NCI-H1694 (cell line): ENCODE measurements around the gene C19orf44.
"Not testable (repeated sequence)": the region's sequence is repeated elsewhere in the genome, so short reads cannot be mapped to it uniquely, and the experiment has no call there.

Source experiments
- DNase-seq: peaks from one replicate; lab custom pipeline; 2025; lab: John Stamatoyannopoulos, UW

Gene C19orf44

GRCh38 chr19:16467581-16467980 is 28.6 kb upstream of the C19orf44 start:
- no peak for DNase-seq

- DNase-seq: no peak
Observed at GRCh38 chr19:16470541-16470910, 25.7 kb upstream of the C19orf44 start.

- DNase-seq: no peak
Observed at GRCh38 chr19:16470911-16471811, 25.0 kb upstream of the C19orf44 start.

DNA sequence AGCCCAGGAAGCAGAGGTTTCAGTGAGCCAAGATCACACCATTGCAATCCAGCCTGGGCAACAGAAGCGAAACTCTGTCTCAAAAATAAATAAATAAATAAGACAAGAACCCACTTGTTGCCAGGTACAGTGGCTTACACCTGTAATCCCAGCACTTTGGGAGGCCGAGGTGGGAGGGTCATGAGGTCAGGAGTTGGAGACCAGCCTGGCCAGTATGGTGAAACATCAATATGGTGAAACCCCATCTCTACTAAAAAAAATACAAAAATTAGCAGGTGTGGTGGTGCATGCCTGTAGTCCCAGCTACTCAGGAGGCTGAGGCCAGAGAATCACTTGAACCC is 23.7 kb upstream of the C19orf44 start:
- DNase-seq: not testable (repeated sequence)

- DNase-seq: no peak
Observed at GRCh38 chr19:16472992-16473391, 23.2 kb upstream of the C19orf44 start.

DNA sequence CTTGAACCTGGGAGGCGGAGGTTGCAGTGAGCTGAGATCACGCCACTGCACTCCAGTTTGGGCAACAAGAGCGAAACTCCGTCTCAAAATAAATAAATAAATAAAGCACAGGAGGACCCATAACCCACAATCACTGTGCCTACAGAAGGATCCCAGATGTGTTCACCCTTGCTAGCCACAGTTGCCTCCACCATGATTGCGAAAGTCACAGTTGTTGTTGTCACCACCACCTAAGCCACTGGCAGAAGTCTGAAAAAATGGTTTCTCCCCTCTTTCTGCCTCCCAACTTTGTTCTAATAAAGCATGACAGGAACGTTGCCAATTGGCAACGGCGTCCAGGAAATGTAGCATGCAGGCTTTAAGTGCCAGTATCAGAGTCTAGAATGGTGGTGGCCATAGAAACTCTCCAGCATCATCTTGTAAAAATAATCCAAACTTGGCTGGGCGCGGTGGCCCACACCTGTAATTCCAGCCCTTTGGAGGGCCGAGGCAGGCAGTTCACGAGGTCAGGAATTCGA is 22.3 kb upstream of the C19orf44 start:
- DNase-seq: no peak

DNA sequence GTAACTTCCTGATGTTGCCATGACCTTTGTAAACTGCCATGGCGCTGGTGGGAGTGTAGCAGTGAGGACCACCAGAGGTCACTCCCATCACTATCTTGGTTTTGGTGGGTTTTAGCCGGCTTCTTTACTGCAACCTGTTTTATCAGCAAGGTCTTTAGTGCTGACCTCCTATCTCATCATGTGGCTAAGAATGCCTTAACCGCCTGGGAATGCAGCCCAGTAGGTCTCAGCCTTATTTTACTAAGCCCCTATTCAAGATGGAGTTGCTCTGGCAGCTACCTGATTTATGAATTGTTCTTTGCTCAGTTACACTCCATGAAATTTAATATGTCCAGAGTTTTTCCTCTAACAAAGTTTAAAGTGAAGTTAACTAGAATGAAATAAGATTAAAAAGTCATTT is 19.8 kb upstream of the C19orf44 start:
- DNase-seq: no peak

- DNase-seq: no peak
Observed at GRCh38 chr19:16477311-16477710, 18.9 kb upstream of the C19orf44 start.

DNA sequence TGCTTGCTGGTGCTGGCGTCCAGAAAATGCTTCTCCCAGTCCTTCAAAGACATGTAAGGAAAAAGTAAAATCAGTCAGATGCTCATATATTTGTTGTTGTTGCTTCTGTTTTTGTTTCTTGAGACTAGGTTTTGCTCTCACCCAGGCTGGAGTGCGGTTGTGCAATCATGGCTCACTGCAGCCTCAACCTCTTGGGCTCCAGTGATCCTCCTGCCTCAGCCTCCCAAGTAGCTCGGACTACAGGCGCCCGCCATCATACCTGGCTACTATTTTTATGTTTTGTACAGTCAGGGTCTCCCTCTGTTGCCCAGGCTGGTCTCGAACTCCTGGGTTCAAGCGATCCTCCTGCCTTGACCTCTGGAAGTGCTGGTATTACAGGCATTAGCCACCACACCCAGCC is 13.4 kb upstream of the C19orf44 start:
- DNase-seq: no peak

DNA sequence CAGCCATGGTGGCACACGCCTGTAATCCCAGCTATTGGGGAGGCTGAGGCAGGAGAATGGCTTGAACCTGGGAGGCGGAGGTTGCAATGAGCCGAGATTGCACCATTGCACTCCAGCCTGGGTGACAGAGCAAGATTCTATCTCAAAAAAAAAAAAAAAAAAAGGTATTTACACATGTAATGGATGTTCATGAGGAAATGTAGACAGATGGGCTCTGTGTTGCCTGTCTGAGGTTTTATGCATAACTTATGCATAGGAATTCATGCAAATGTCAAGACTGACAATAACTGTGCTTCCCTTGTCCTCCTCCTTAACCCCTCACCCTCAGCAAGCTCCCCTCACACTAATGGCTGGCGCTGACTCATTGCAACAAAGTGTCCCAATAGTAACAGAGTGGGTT is 9.7 kb upstream of the C19orf44 start:
- not testable (repeated sequence) for DNase-seq

DNA sequence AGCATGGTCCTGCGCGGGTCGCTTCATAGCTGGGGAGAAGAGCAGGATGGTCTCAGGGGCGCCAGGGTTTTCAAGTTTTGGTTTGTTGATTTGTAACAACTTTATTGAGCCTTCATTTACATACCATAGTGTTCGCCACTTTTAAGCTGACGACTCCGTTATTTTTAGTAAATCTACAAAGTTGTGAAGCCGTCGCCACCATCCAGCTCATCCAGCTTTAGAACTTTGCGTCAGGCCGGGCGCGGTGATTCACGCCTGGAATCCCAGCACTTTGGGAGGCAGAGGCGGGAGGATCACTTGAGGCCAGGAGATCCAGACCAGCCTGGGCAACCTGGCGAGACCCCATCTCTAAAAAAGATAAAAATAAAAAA is 404 bp downstream of the C19orf44 start:
- no peak for DNase-seq

DNA sequence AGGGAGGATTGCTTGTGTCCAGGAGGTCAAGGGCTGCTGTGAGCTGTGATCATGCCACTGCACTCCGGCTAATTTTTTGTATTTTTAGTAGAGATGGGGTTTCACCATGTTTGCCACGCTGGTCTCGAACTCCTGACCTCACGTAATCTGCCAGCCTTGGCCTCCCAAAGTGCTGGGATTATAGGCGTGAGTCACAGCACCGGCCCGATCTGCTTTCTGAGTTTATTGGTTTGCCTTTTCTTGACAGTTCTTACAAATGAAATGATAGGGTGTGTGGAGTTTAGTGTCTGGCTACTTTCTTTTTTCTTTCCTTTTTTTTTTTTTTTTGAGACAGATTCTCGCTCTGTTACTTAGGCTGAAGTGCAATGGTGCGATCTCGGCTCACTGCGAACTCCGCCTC is 848 bp downstream of the C19orf44 start:
- DNase-seq: no peak

DNA sequence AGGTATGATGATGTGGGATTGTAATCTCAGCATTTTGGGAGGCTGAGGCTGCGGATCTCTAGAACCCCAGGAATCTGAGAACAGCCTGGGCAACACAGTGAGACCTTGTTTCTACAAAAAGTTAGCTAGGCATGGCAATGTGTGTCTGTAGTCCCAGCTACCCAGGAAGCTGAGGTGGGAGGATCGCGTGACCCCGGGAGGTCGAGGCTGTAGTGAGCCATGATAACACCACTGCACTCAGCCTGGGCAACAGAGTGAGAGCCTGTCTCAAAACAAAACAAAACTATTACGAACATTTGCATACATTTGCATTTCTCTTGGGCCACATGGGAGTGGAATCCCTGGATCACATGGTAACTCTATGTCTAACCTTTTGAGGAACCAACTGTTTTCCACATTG is 1.6 kb downstream of the C19orf44 start:
- DNase-seq: no peak

- no peak for DNase-seq
Observed at GRCh38 chr19:16504271-16504670, 8.1 kb downstream of the C19orf44 start.

DNA sequence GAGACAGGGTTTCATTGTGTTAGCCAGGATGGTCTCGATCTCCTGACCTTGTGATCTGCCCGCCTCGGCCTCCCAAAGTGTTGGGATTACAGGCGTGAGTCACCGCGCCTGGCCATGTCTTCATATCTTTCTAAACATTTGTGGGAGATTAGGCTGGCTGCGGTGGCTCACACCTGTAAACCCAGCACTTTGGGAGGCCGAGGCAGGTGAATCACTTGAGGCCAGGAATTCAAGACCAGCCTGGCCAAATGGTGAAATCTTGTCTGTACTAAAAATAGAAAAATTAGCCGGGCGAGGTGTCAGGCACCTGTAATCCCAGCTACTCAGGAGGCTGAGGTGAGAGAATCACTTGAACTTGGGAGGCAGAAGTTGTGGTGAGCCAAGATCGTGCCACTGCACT is 10.0 kb downstream of the C19orf44 start:
- DNase-seq: not testable (repeated sequence)

- DNase-seq: no peak
Observed at GRCh38 chr19:16506961-16507360, 10.8 kb downstream of the C19orf44 start.

DNA sequence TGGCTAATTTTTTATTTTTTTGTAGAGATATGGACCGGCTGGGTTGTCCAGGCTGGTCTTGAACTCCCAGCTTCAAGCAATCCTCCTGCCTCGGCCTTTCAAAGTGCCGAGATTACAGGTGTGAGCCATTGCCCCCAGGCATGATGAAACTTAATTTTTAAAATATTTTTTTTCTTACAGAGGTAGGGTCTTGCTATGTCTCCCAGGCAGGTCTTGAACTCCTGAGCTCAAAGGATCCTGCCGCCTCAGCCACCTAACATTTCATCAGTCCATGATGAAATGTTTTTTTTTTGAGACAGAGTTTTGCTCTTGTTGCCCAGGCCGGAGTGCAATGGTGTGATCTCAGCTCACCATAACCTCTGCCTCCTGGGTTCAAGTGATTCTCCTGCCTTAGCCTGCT is 12.4 kb downstream of the C19orf44 start:
- DNase-seq: no peak

GRCh38 chr19:16509141-16510061 is 13.2 kb downstream of the C19orf44 start:
- DNase-seq: no peak

DNA sequence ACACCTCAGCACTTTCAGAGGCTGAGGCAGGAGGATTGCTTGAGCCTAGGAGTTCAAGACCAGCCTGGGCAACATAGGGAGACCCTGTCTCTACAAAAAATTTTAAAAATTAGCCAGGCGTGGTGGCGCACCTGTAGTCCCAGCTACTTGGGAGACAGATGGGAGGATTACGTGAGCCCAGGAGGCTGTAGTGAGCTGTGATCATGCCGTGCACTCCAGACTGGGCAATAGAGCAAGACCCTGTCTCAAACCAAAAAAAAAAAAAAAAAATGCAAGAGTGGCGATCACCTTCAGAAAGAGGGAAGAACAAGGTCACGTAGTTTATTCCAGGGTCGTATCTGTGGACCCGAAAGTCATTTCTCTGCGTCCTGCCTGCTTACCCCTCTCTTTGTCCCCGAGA is 16.4 kb downstream of the C19orf44 start:
- not testable (repeated sequence) for DNase-seq

DNA sequence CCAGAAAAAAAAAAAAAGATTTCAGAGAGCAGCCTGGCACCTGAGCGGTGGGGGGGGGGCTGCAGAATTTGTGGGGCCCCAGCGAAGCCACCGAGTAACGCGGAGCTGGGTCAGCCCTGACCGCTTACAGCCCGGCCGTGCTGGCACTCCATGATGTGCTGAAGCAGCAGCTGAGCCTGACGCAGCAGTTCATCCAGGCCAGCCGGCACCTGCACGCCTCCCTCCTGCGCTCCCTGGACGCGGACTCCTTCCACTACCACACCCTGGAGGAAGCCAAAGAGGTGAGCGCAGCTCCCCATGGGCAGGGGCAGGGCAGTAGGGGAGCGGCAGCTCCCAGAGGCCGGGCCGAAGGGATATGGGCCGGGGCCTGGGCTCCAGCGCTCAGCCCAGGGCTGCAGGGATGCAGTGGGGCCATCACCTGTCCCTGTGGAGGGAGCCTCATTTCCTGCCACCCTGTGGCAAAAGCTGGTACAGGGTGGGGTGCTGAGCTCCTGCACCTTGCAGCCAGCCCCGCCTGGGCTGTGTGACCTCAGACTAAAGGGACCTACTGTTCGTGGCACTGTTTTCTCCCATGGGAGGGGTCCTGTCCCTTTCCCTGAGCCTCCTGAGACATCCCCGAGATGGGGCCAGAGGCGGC is 18.3 kb downstream of the C19orf44 start:
- DNase-seq: no peak

DNA sequence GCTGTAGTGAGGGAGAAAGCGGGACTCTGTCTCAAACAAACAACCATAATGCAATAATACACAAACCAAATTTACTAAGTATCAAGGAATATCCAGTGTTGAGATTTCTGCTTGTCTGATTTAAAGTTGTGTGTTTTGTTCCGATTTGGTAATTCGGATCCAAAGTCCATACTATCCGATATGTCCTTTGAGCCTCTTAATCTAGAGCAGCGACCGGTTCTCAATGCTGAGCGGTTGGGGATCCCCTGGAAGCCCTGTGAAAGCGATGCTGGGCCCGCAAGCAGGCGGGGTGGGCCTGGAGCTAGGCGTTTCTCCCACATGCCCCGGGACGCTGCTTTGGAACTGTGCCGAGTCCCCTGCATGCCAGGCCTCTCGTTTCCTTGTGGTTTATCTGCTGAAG is 20.2 kb downstream of the C19orf44 start:
- no peak for DNase-seq

GRCh38 chr19:16516923-16517610 is 20.9 kb downstream of the C19orf44 start:
- no peak for DNase-seq
